Measurements from ENCODE around the gene HSPG2. TPM values are rescaled to one million over a fixed set of nuclear protein-coding genes. Genes with fewer than 3 reads are reported as not detected.
"Not testable (repeated sequence)": the region's sequence is repeated elsewhere in the genome, so short reads cannot be mapped to it uniquely, and the experiment has no call there.

The HSPG2 gene
- total and polyA plus RNA-seq, 2 of the 8 experiments (the other 6 are each of a cell fraction or from before 2014, with no cell fraction given) = 17.8 to 111 TPM

DNA sequence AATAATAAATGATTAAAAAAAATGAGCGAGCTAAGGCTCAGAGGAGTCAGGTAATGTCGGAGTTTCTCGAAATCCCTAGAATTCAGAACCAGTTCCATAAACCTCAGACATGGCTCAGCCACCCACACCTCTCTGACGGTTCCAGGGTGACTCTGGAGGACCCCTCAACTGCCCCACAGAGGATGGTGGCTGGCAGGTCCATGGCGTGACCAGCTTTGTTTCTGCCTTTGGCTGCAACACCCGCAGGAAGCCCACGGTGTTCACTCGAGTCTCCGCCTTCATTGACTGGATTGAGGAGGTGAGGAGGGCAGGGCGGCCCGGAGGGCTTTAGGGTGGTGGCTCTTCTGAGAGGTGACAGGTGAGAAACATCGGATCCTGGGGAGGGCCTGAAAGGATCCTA is 49.3 kb upstream of the HSPG2 start:
- H3K4me2 ChIP-seq (ENCODE audit: insufficient read depth in 1 of 2, low read depth in 2 of 2, low read length in 2 of 2); H3K23me2 ChIP-seq (ENCODE audit: low read depth, low read length); H3K79me1 ChIP-seq (ENCODE audit: low read depth, low read length); H2BK120ac ChIP-seq (replicated peaks; ENCODE audit: low read depth, low read length); H4K8ac ChIP-seq (ENCODE audit: extremely low read depth, insufficient read depth, low read length); H3K4me3 ChIP-seq (ENCODE audit: extremely low read depth in 1 of 4, insufficient read depth in 2 of 4, low read depth in 3 of 4, low read length in 4 of 4); DNase-seq (ENCODE audit: low read depth in 1 of 2, low spot score in 2 of 2); H2BK5ac ChIP-seq (ENCODE audit: low read depth, low read length); H3K14ac ChIP-seq (ENCODE audit: insufficient read length); H4K20me1 ChIP-seq (replicated peaks in 1 of 2; ENCODE audit: control insufficient read depth in 1 of 2, insufficient read depth in 2 of 2, low read length in 2 of 2); H4K5ac ChIP-seq (ENCODE audit: insufficient read length, low read depth, low read length); FAIRE-seq; H2BK20ac ChIP-seq (ENCODE audit: low read length); H3K9me3 ChIP-seq (ENCODE audit: insufficient read depth in 2 of 2, low read depth in 1 of 2, low read length in 1 of 2); H2AK5ac ChIP-seq (ENCODE audit: low read depth, low read length); H3K4me1 ChIP-seq (replicated peaks in 1 of 4; ENCODE audit: control insufficient read depth in 3 of 4, insufficient read depth in 4 of 4, low read length in 3 of 4); H2BK15ac ChIP-seq (ENCODE audit: low read length); H3K27ac ChIP-seq (ENCODE audit: low read depth, low read length); H3K27me3 ChIP-seq (replicated peaks in 1 of 4; ENCODE audit: control insufficient read depth in 3 of 4, extremely low read depth in 1 of 4, insufficient read depth in 3 of 4, low read length in 3 of 4); H3K79me2 ChIP-seq (ENCODE audit: control insufficient read depth in 1 of 2, insufficient read depth in 2 of 2, low read length in 2 of 2); H3K18ac ChIP-seq (ENCODE audit: extremely low read depth, low read length); H3K23ac ChIP-seq (ENCODE audit: insufficient read length); H2BK12ac ChIP-seq (ENCODE audit: low read depth, low read length); POLR2A ChIA-PET (ENCODE audit: partially characterized antibody); H2AFZ ChIP-seq (ENCODE audit: low read length); H3K56ac ChIP-seq (replicated peaks; ENCODE audit: insufficient read length, low read depth, low read length); H3K9ac ChIP-seq (replicated peaks in 1 of 4; ENCODE audit: extremely low read depth in 1 of 4, low read depth in 3 of 4, low read length in 3 of 4); H4K91ac ChIP-seq (replicated peaks; ENCODE audit: insufficient read length, low read length); H3K36me3 ChIP-seq (ENCODE audit: control insufficient read depth in 2 of 4, insufficient read depth in 4 of 4, low read length in 3 of 4); H3K4ac ChIP-seq (replicated peaks; ENCODE audit: insufficient read length, low read depth, low read length): not testable (repeated sequence)
- CTCF ChIA-PET (ENCODE audit: partially characterized antibody) = interaction anchor here (1.2 kb wide), 1 partner anchor 19 kb away, joined by 3 read pairs; no protein-coding TSS in a partner anchor
- WGBS, 2 experiments (ENCODE audit: extremely low coverage in 1 of 2, insufficient coverage in 1 of 2, insufficient read length in 1 of 2, insufficient replicate concordance in 2 of 2, low coverage in 1 of 2, low lambda C conversion rate in 2 of 2, missing lambda C conversion rate in 1 of 2) = 91% methylated on average over 9 of the region's 12 CpGs; no CpG with 5 or more reads in 1 of the 2 experiments

DNA sequence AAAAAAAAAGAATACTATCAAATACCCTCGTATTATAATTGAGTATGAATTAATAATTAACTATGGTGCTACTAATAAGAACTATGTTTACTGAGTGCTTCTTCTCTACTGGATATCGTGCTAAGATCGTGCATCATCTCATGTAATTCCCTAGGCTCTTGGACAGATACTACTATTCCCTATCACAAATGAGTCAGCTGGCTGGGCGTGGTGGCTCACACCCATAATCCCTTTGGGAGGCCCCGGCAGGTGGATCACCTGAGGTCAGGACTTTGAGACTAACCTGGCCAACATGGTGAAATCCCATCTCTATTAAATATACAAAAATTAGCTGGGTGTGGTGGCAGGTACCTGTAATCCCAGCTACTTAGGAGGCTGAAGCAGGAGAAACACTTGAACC is 48.8 kb upstream of the HSPG2 start:
- H3K23ac ChIP-seq (ENCODE audit: insufficient read length); H2BK120ac ChIP-seq (replicated peaks; ENCODE audit: low read depth, low read length); H3K14ac ChIP-seq (ENCODE audit: insufficient read length); POLR2A ChIA-PET (ENCODE audit: partially characterized antibody); H2AK5ac ChIP-seq (ENCODE audit: low read depth, low read length); H2BK5ac ChIP-seq (ENCODE audit: low read depth, low read length); H3K27ac ChIP-seq (ENCODE audit: low read depth, low read length); H4K5ac ChIP-seq (ENCODE audit: insufficient read length, low read depth, low read length); H3K4me2 ChIP-seq (ENCODE audit: insufficient read depth in 1 of 2, low read depth in 2 of 2, low read length in 2 of 2); H3K27me3 ChIP-seq (replicated peaks in 1 of 4; ENCODE audit: control insufficient read depth in 3 of 4, extremely low read depth in 1 of 4, insufficient read depth in 3 of 4, low read length in 3 of 4); H4K91ac ChIP-seq (replicated peaks; ENCODE audit: insufficient read length, low read length); H3K56ac ChIP-seq (replicated peaks; ENCODE audit: insufficient read length, low read depth, low read length); H3K4ac ChIP-seq (replicated peaks; ENCODE audit: insufficient read length, low read depth, low read length); DNase-seq (ENCODE audit: low read depth in 1 of 2, low spot score in 2 of 2); H3K36me3 ChIP-seq (ENCODE audit: control insufficient read depth in 2 of 4, insufficient read depth in 4 of 4, low read length in 3 of 4); H3K18ac ChIP-seq (ENCODE audit: extremely low read depth, low read length); H3K9ac ChIP-seq (replicated peaks in 1 of 4; ENCODE audit: extremely low read depth in 1 of 4, low read depth in 3 of 4, low read length in 3 of 4); H3K79me1 ChIP-seq (ENCODE audit: low read depth, low read length); H3K9me3 ChIP-seq (ENCODE audit: insufficient read depth in 2 of 2, low read depth in 1 of 2, low read length in 1 of 2); H3K79me2 ChIP-seq (ENCODE audit: control insufficient read depth in 1 of 2, insufficient read depth in 2 of 2, low read length in 2 of 2); H3K4me1 ChIP-seq (replicated peaks in 1 of 4; ENCODE audit: control insufficient read depth in 3 of 4, insufficient read depth in 4 of 4, low read length in 3 of 4); H2BK15ac ChIP-seq (ENCODE audit: low read length); H4K8ac ChIP-seq (ENCODE audit: extremely low read depth, insufficient read depth, low read length); H2AFZ ChIP-seq (ENCODE audit: low read length); H2BK12ac ChIP-seq (ENCODE audit: low read depth, low read length); H3K4me3 ChIP-seq (ENCODE audit: extremely low read depth in 1 of 4, insufficient read depth in 2 of 4, low read depth in 3 of 4, low read length in 4 of 4); H3K23me2 ChIP-seq (ENCODE audit: low read depth, low read length); H4K20me1 ChIP-seq (replicated peaks in 1 of 2; ENCODE audit: control insufficient read depth in 1 of 2, insufficient read depth in 2 of 2, low read length in 2 of 2); FAIRE-seq; H2BK20ac ChIP-seq (ENCODE audit: low read length): not testable (repeated sequence)
- CTCF ChIA-PET (ENCODE audit: partially characterized antibody) = interaction anchor here (1.2 kb wide), 1 partner anchor 20 kb away, joined by 3 read pairs; no protein-coding TSS in a partner anchor
- WGBS, 2 experiments (ENCODE audit: extremely low coverage in 1 of 2, insufficient coverage in 1 of 2, insufficient read length in 1 of 2, insufficient replicate concordance in 2 of 2, low coverage in 1 of 2, low lambda C conversion rate in 2 of 2, missing lambda C conversion rate in 1 of 2) = 86% methylated on average over 5 of the region's 5 CpGs; no CpG with 5 or more reads in 1 of the 2 experiments
